ENCODE data around the gene GCK. TPM values are rescaled to one million over a fixed set of nuclear protein-coding genes. Genes with fewer than 3 reads are reported as not detected.

GCK gene
- total RNA-seq = 1 to 10 TPM; 3.1 to 5.6 TPM
- long read RNA-seq, transcript GCK-206 (2 exons, 1,641 nt) = minor isoform, 6 of 20 reads
- long read RNA-seq, transcript GCK-201 (3 exons, 1,311 nt) = major isoform, 13 of 20 reads
- long read RNA-seq, partial matches to known transcripts = 0 of 20 reads
- long read RNA-seq, other reads (novel, unspliced or antisense) = 1 of 20 reads

GRCh38 chr7:44189286-44189992, at the start of gene GCK:
Gene GCK (minus strand): TSS chr7:44189439. CDS start chr7:44188953, 486 bp downstream.
- intact Hi-C loops (cut with DNase I) = no loop called here
- DNase-seq (no peak), ATAC-seq (no peak)

- DNase-seq (no peak), ATAC-seq (no peak)
- intact Hi-C loops (cut with DNase I) = loop anchor here in 1 of 2 donors (10.0 kb wide), 1 partner anchor 327 kb away; no protein-coding TSS in a partner anchor
Measured at GRCh38 chr7:44238116-44238695, 49.0 kb upstream of the GCK start.

GRCh38 chr7:44237696-44238095, 48.5 kb upstream of the GCK start:
- no peak for ATAC-seq
- DNase-seq = no peak
- intact Hi-C loops (cut with DNase I) = loop anchor here in 1 of 2 donors (10.0 kb wide), 1 partner anchor 327 kb away; no protein-coding TSS in a partner anchor

GRCh38 chr7:44236333-44236728, 47.1 kb upstream of the GCK start:
- no peak for DNase-seq
- ATAC-seq = no peak
- intact Hi-C loops (cut with DNase I) = loop anchor here in 1 of 2 donors (10.0 kb wide), 1 partner anchor 328 kb away; no protein-coding TSS in a partner anchor

- ATAC-seq = no peak
- no peak for DNase-seq
- intact Hi-C loops (cut with DNase I) = loop anchor here in 1 of 2 donors (10.0 kb wide), 1 partner anchor 329 kb away; no protein-coding TSS in a partner anchor
Measured at GRCh38 chr7:44235582-44236332, 46.5 kb upstream of the GCK start.

- no peak for ATAC-seq
- intact Hi-C loops (cut with DNase I) = loop anchor here in 1 of 2 donors (10.0 kb wide), 1 partner anchor 330 kb away; no protein-coding TSS in a partner anchor
- no peak for DNase-seq
Measured at GRCh38 chr7:44235066-44235465, 45.8 kb upstream of the GCK start.

- intact Hi-C loops (cut with DNase I) = loop anchor here in 1 of 2 donors (5.0 to 10.0 kb wide), 2 partner anchors 224 to 332 kb away; no protein-coding TSS in a partner anchor
- DNase-seq = no peak
- no peak for ATAC-seq
Measured at GRCh38 chr7:44232901-44233715, 43.9 kb upstream of the GCK start.

- no peak for DNase-seq
- intact Hi-C loops (cut with DNase I) = loop anchor here in 1 of 2 donors (5.0 to 10.0 kb wide), 2 partner anchors 225 to 332 kb away; no protein-coding TSS in a partner anchor
- no peak for ATAC-seq
Measured at GRCh38 chr7:44232396-44232795, 43.2 kb upstream of the GCK start.

- intact Hi-C loops (cut with DNase I) = loop anchor here in 1 of 2 donors (5.0 to 10.0 kb wide), 2 partner anchors 226 to 334 kb away; no protein-coding TSS in a partner anchor
- ATAC-seq (no peak), DNase-seq (no peak)
Measured at GRCh38 chr7:44231088-44231487, 41.8 kb upstream of the GCK start.

- no peak for DNase-seq
- ATAC-seq = no peak
- intact Hi-C loops (cut with DNase I) = loop anchor here in 1 of 2 donors (5.0 to 10.0 kb wide), 2 partner anchors 227 to 335 kb away; no protein-coding TSS in a partner anchor
Measured at GRCh38 chr7:44230286-44230685, 41.0 kb upstream of the GCK start.

- ATAC-seq = no peak
- intact Hi-C loops (cut with DNase I) = loop anchor here in 1 of 2 donors (5.0 to 10.0 kb wide), 2 partner anchors 228 to 335 kb away; no protein-coding TSS in a partner anchor
Measured at GRCh38 chr7:44229546-44230105, 40.4 kb upstream of the GCK start.

GRCh38 chr7:44228571-44229350, 39.5 kb upstream of the GCK start:
- ATAC-seq (no peak), DNase-seq (no peak)
- intact Hi-C loops (cut with DNase I) = no loop called here

More at GRCh38 chr7:44229546-44230105, 40.4 kb upstream of the GCK start:
- no peak for DNase-seq

- ATAC-seq (no peak), DNase-seq (no peak)
- intact Hi-C loops (cut with DNase I) = no loop called here
Measured at GRCh38 chr7:44227911-44228310, 38.7 kb upstream of the GCK start.

GRCh38 chr7:44226396-44226753, 37.1 kb upstream of the GCK start:
- DNase-seq (no peak), ATAC-seq (no peak)
- intact Hi-C loops (cut with DNase I) = no loop called here

GRCh38 chr7:44225566-44226395, 36.5 kb upstream of the GCK start:
- DNase-seq (no peak), ATAC-seq (no peak)

GRCh38 chr7:44224974-44225565, 35.8 kb upstream of the GCK start:
- no peak for ATAC-seq
- peak; percentile 15 for DNase-seq
- intact Hi-C loops (cut with DNase I) = no loop called here

More at GRCh38 chr7:44225566-44226395, 36.5 kb upstream of the GCK start:
- intact Hi-C loops (cut with DNase I) = no loop called here

Measured in left cardiac atrium (tissue), 4 donors.